ENCODE results near the gene ZNF282. TPM values are rescaled to one million over a fixed set of nuclear protein-coding genes. Genes with fewer than 3 reads are reported as not detected.

ZNF282 gene
- total RNA-seq, 1 experiment from 2014 or later = 39.0 TPM

GRCh38 chr7:149156898-149157297 lies 38.4 kb upstream of the ZNF282 start:
- H3K56ac ChIP-seq (ENCODE audit: insufficient read length, low read depth, low read length) = no peak overlapping the region
- no peaks in the 10 kb centered on the region for H3K4me1 ChIP-seq (ENCODE audit: insufficient read depth, low read length)
- H3K4me2 ChIP-seq (ENCODE audit: insufficient read depth, insufficient read length, low read length) = no peak overlapping the region
- Mint-ChIP-seq H3K36me3 (ENCODE audit: insufficient read depth in 1 of 3, low read depth in 3 of 3) (peaks cover 64 to 86% (median 74%) of the 10 kb centered on the region in 3 experiments), H3K4me1 (no peaks in the 10 kb centered on the region), H3K9me3 (no peaks in the 10 kb centered on the region), H3K27ac (0 out of 7 replicates have a peak overlapping the region, but pooled peaks of 1 of the 3 experiments have one; percentile 14), H3K27me3 (ENCODE audit: low read depth) (no peaks in the 10 kb centered on the region), H3K4me3 (no peak overlapping the region)
- H2BK15ac ChIP-seq (ENCODE audit: low read depth, low read length) = no peak overlapping the region
- no peak overlapping the region for H3K14ac ChIP-seq (ENCODE audit: insufficient read depth, low read length)
- H2BK5ac ChIP-seq (ENCODE audit: insufficient read length, low read length) = no peak overlapping the region
- no peaks in the 10 kb centered on the region for H3K23me2 ChIP-seq (ENCODE audit: insufficient read length, low read depth, low read length, poor library complexity, severe bottlenecking)
- H3K79me1 ChIP-seq (ENCODE audit: insufficient read depth, low read depth, low read length, poor library complexity, severe bottlenecking) = peaks cover 22% of the 10 kb centered on the region
- no peak overlapping the region for H2AK5ac ChIP-seq (ENCODE audit: insufficient read length, low read length)
- no peak overlapping the region for H3K9ac ChIP-seq (ENCODE audit: extremely low read depth, insufficient read length, low read length)
- no peak for DNase-seq
- no peak overlapping the region for H2BK120ac ChIP-seq (ENCODE audit: low read depth, low read length, poor library complexity, severe bottlenecking)
- H3T11ph ChIP-seq (ENCODE audit: low read length) = no peak overlapping the region
- H3K27me3 ChIP-seq (ENCODE audit: insufficient read depth, low read length) = no peaks in the 10 kb centered on the region
- H2AFZ ChIP-seq (ENCODE audit: low read length) = no peak overlapping the region
- H4K5ac ChIP-seq (ENCODE audit: insufficient read length, low read depth, low read length) = no peak overlapping the region
- no peaks in the 10 kb centered on the region for H3K9me3 ChIP-seq (ENCODE audit: control insufficient read depth, low read depth, low read length)
- no peak overlapping the region for H2BK20ac ChIP-seq (ENCODE audit: low read depth, low read length, poor library complexity, severe bottlenecking)
- H3K27ac ChIP-seq (ENCODE audit: insufficient read length, low read depth, low read length) = no peak overlapping the region
- no peak overlapping the region for H3K4ac ChIP-seq (ENCODE audit: low read depth, low read length)
- no peak overlapping the region for H3K23ac ChIP-seq (ENCODE audit: insufficient read length, low read depth, low read length)
- WGBS (ENCODE audit: extremely low coverage, insufficient read length, low lambda C conversion rate) = no CpG with 5 or more reads among the region's 6 CpGs
- H3K79me2 ChIP-seq (ENCODE audit: insufficient read depth, low read length) = peaks cover 37% of the 10 kb centered on the region; the same call in 1 of the 2 replicates
- H4K91ac ChIP-seq (ENCODE audit: insufficient read length, low read depth, low read length) = no peak overlapping the region
- no peak overlapping the region for H2BK12ac ChIP-seq (ENCODE audit: insufficient read length, low read depth, low read length)
- H4K8ac ChIP-seq (replicated peaks; ENCODE audit: insufficient read length, low read depth, low read length) = no peak overlapping the region
- no peaks in the 10 kb centered on the region for H4K20me1 ChIP-seq (ENCODE audit: control insufficient read depth, insufficient read depth, insufficient read length)
- TF ChIP-seq CTCF (conservative IDR thresholded peaks at IDR 0.05) = no peak
- H3K18ac ChIP-seq (ENCODE audit: insufficient read length, low read depth, low read length) = no peak overlapping the region

Measured in H9 (cell line).